ENCODE data around the gene CBARP. TPM values are rescaled to one million over a fixed set of nuclear protein-coding genes. Genes with fewer than 3 reads are reported as not detected.

CBARP gene
- total and polyA plus RNA-seq, 2 of the 13 experiments (the other 11 are each of a cell fraction or from before 2014, with no cell fraction given): 1.2 to 1.4 TPM

DNA sequence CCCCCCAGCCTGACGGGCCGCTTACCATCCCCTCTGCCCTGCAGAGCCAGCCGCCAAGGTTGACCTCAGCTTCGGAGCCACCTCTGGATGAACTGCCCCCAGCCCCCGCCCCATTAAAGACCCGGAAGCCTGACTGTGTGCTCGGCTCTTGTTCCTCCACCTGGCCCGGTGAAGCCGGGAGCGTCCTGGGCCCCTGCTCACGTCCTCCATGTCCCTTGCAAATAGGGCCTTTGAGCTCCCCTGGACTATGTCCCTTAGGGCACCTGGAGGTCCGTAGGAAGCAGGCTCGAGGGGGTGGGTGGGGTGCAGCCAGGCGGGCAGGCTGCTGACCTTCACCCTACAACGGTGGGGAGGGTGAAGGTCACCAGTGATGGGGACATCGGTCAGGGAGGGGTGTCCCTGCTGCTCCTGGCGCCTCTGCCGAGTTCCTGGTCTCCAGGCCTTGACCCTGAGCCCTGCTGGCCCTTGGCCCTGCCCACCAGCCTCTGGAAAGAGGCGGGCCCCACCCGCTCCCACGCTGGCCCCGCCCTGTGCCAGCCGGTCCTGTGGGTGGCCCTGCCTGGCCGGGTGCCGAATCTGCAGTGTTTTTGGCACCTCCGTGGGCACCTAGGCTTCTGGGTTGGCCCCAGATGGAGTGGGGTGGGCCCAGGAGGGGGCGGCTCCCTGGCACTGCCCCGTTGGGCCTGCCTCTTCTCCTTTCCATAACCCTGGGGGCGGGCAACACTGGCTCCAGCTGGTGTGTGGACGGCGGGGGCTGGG, 7.1 kb upstream of the CBARP start (continued):
- TF ChIP-seq KAT2B (IDR thresholded peaks at IDR 0.05; ENCODE audit: borderline replicate concordance, low read depth, low read length) (no peak), FOSL2 (CRISPR knock-in tag; IDR thresholded peaks at IDR 0.05) (peak; percentile 80), ONECUT2 (CRISPR knock-in tag; IDR thresholded peaks at IDR 0.05) (0 out of 2 replicates have a peak, but pooled peaks have one; percentile 18), ZNF124 (CRISPR knock-in tag; IDR thresholded peaks at IDR 0.05) (peak; percentile 35; the same call in 1 of the 2 replicates), ZNF343 (CRISPR knock-in tag; IDR thresholded peaks at IDR 0.05) (peak; percentile 81; the same call in 1 of the 2 replicates), ZNF850 (CRISPR knock-in tag; conservative IDR thresholded peaks at IDR 0.05) (no peak), ZNF468 (CRISPR knock-in tag; IDR thresholded peaks at IDR 0.05) (no peak), EED (CRISPR knock-in tag; IDR thresholded peaks at IDR 0.05) (0 out of 2 replicates have a peak, but pooled peaks have one; percentile 50), ZBTB3 (CRISPR knock-in tag; IDR thresholded peaks at IDR 0.05; ENCODE audit: borderline replicate concordance, low read depth) (no peak), SRSF9 (IDR thresholded peaks at IDR 0.05; ENCODE audit: borderline replicate concordance, insufficient read depth, low read depth, low read length, poor library complexity, severe bottlenecking) (no peak), ZFAT (CRISPR knock-in tag; conservative IDR thresholded peaks at IDR 0.05) (no peak), RFX5 (IDR thresholded peaks at IDR 0.05; ENCODE audit: low read depth, low read length) (peak; percentile 4; the same call in 1 of the 2 replicates), RFXAP (CRISPR knock-in tag; IDR thresholded peaks at IDR 0.05; ENCODE audit: borderline replicate concordance) (peak; percentile 79; the same call in 1 of the 2 replicates), ZBTB42 (CRISPR knock-in tag; IDR thresholded peaks at IDR 0.05) (peak; percentile 61)
- TF ChIP-seq, protein P1, sequence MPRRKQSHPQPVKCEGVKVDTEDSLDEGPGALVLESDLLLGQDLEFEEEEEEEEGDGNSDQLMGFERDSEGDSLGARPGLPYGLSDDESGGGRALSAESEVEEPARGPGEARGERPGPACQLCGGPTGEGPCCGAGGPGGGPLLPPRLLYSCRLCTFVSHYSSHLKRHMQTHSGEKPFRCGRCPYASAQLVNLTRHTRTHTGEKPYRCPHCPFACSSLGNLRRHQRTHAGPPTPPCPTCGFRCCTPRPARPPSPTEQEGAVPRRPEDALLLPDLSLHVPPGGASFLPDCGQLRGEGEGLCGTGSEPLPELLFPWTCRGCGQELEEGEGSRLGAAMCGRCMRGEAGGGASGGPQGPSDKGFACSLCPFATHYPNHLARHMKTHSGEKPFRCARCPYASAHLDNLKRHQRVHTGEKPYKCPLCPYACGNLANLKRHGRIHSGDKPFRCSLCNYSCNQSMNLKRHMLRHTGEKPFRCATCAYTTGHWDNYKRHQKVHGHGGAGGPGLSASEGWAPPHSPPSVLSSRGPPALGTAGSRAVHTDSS (CRISPR knock-in tag; conservative IDR thresholded peaks at IDR 0.05): 0 out of 2 replicates have a peak, but pooled peaks have one; percentile 82
- TF ChIP-seq, protein P2, sequence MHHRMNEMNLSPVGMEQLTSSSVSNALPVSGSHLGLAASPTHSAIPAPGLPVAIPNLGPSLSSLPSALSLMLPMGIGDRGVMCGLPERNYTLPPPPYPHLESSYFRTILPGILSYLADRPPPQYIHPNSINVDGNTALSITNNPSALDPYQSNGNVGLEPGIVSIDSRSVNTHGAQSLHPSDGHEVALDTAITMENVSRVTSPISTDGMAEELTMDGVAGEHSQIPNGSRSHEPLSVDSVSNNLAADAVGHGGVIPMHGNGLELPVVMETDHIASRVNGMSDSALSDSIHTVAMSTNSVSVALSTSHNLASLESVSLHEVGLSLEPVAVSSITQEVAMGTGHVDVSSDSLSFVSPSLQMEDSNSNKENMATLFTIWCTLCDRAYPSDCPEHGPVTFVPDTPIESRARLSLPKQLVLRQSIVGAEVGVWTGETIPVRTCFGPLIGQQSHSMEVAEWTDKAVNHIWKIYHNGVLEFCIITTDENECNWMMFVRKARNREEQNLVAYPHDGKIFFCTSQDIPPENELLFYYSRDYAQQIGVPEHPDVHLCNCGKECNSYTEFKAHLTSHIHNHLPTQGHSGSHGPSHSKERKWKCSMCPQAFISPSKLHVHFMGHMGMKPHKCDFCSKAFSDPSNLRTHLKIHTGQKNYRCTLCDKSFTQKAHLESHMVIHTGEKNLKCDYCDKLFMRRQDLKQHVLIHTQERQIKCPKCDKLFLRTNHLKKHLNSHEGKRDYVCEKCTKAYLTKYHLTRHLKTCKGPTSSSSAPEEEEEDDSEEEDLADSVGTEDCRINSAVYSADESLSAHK (CRISPR knock-in tag; IDR thresholded peaks at IDR 0.05; ENCODE audit: borderline replicate concordance): no peak
- TF ChIP-seq, protein P3, sequence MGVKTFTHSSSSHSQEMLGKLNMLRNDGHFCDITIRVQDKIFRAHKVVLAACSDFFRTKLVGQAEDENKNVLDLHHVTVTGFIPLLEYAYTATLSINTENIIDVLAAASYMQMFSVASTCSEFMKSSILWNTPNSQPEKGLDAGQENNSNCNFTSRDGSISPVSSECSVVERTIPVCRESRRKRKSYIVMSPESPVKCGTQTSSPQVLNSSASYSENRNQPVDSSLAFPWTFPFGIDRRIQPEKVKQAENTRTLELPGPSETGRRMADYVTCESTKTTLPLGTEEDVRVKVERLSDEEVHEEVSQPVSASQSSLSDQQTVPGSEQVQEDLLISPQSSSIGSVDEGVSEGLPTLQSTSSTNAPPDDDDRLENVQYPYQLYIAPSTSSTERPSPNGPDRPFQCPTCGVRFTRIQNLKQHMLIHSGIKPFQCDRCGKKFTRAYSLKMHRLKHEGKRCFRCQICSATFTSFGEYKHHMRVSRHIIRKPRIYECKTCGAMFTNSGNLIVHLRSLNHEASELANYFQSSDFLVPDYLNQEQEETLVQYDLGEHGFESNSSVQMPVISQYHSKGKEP (CRISPR knock-in tag; IDR thresholded peaks at IDR 0.05): no peak
- TF ChIP-seq, protein P4, sequence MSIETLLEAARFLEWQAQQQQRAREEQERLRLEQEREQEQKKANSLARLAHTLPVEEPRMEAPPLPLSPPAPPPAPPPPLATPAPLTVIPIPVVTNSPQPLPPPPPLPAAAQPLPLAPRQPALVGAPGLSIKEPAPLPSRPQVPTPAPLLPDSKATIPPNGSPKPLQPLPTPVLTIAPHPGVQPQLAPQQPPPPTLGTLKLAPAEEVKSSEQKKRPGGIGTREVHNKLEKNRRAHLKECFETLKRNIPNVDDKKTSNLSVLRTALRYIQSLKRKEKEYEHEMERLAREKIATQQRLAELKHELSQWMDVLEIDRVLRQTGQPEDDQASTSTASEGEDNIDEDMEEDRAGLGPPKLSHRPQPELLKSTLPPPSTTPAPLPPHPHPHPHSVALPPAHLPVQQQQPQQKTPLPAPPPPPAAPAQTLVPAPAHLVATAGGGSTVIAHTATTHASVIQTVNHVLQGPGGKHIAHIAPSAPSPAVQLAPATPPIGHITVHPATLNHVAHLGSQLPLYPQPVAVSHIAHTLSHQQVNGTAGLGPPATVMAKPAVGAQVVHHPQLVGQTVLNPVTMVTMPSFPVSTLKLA (IDR thresholded peaks at IDR 0.05): no peak
- TF ChIP-seq, protein P5, sequence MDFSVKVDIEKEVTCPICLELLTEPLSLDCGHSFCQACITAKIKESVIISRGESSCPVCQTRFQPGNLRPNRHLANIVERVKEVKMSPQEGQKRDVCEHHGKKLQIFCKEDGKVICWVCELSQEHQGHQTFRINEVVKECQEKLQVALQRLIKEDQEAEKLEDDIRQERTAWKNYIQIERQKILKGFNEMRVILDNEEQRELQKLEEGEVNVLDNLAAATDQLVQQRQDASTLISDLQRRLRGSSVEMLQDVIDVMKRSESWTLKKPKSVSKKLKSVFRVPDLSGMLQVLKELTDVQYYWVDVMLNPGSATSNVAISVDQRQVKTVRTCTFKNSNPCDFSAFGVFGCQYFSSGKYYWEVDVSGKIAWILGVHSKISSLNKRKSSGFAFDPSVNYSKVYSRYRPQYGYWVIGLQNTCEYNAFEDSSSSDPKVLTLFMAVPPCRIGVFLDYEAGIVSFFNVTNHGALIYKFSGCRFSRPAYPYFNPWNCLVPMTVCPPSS (IDR thresholded peaks at IDR 0.05): no peak
